ENCODE measurements around the gene HPDL.
"Not testable (repeated sequence)": the region's sequence is repeated elsewhere in the genome, so short reads cannot be mapped to it uniquely, and the experiment has no call there.

The HPDL gene

GRCh38 chr1:45356186-45356585, 29.5 kb downstream of the HPDL start:
- Histone ChIP-seq H3K27ac (ENCODE audit: low read depth, low read length) (peak overlapping the region; percentile 65), H3K4me2 (ENCODE audit: low read length) (peak overlapping the region; percentile 68)

GRCh38 chr1:45359882-45360513, 33.3 kb downstream of the HPDL start:
- H3K9me2 ChIP-seq (replicated peaks; ENCODE audit: control insufficient read depth, low read length): no peaks in the 10 kb centered on the region
- H3F3A ChIP-seq (ENCODE audit: control insufficient read depth, insufficient read depth): peaks cover 7% of the 10 kb centered on the region
- H3K27me3 ChIP-seq (ENCODE audit: control insufficient read depth, low read length): no peaks in the 10 kb centered on the region
- peaks cover 31% of the 10 kb centered on the region for H3K4me1 ChIP-seq (ENCODE audit: control insufficient read depth, low read length)
- peak overlapping the region; percentile 38 for H3K4me2 ChIP-seq (ENCODE audit: low read length)
- H3K36me3 ChIP-seq (ENCODE audit: control insufficient read depth, low read length): no peaks in the 10 kb centered on the region
- H3K4me3 ChIP-seq (ENCODE audit: low read length): no peak overlapping the region; the same call in 1 of the 2 replicates
- no peaks in the 10 kb centered on the region for H3K9me3 ChIP-seq (ENCODE audit: control insufficient read depth, insufficient read depth, low read length)
- no peaks in the 10 kb centered on the region for H3K79me2 ChIP-seq (ENCODE audit: control insufficient read depth, low read length)
- no peaks in the 10 kb centered on the region for H4K20me1 ChIP-seq (ENCODE audit: control insufficient read depth, insufficient read depth, low read depth, low read length)
- TF ChIP-seq EZH2phosphoT487 (IDR thresholded peaks at IDR 0.05; ENCODE audit: borderline replicate concordance, low read length): no peak
- peak; percentile 68 for TF ChIP-seq CTCF (IDR thresholded peaks at IDR 0.05; ENCODE audit: low read depth, low read length, poor library complexity, severe bottlenecking)
- no peak overlapping the region for H3K27ac ChIP-seq (ENCODE audit: low read depth, low read length)

More at GRCh38 chr1:45356186-45356585, 29.5 kb downstream of the HPDL start:
- peaks cover 7% of the 10 kb centered on the region for H3F3A ChIP-seq (ENCODE audit: control insufficient read depth, insufficient read depth)
- H4K20me1 ChIP-seq (ENCODE audit: control insufficient read depth, insufficient read depth, low read depth, low read length): no peaks in the 10 kb centered on the region
- TF ChIP-seq CTCF (IDR thresholded peaks at IDR 0.05; ENCODE audit: low read depth, low read length, poor library complexity, severe bottlenecking) (no peak), EZH2phosphoT487 (IDR thresholded peaks at IDR 0.05; ENCODE audit: borderline replicate concordance, low read length) (no peak)
- H3K4me1 ChIP-seq (ENCODE audit: control insufficient read depth, low read length): peaks cover 42% of the 10 kb centered on the region
- H3K4me3 ChIP-seq (ENCODE audit: low read length): peak overlapping the region; percentile 43
- H3K9me2 ChIP-seq (replicated peaks; ENCODE audit: control insufficient read depth, low read length): no peaks in the 10 kb centered on the region
- H3K9me3 ChIP-seq (ENCODE audit: control insufficient read depth, insufficient read depth, low read length): no peaks in the 10 kb centered on the region
- H3K79me2 ChIP-seq (ENCODE audit: control insufficient read depth, low read length): no peaks in the 10 kb centered on the region
- H3K27me3 ChIP-seq (ENCODE audit: control insufficient read depth, low read length): no peaks in the 10 kb centered on the region
- H3K36me3 ChIP-seq (ENCODE audit: control insufficient read depth, low read length): no peaks in the 10 kb centered on the region

- H3K79me2 ChIP-seq (ENCODE audit: control insufficient read depth, low read length); H3K4me3 ChIP-seq (ENCODE audit: low read length); H3K27ac ChIP-seq (ENCODE audit: low read depth, low read length); H3K4me2 ChIP-seq (ENCODE audit: low read length); H3K9me3 ChIP-seq (ENCODE audit: control insufficient read depth, insufficient read depth, low read length); H3K9me2 ChIP-seq (replicated peaks; ENCODE audit: control insufficient read depth, low read length); H3K27me3 ChIP-seq (ENCODE audit: control insufficient read depth, low read length); H3K36me3 ChIP-seq (ENCODE audit: control insufficient read depth, low read length); H3F3A ChIP-seq (ENCODE audit: control insufficient read depth, insufficient read depth); H4K20me1 ChIP-seq (ENCODE audit: control insufficient read depth, insufficient read depth, low read depth, low read length): not testable (repeated sequence)
- peaks cover 21% of the 10 kb centered on the region for H3K4me1 ChIP-seq (ENCODE audit: control insufficient read depth, low read length)
Observed at GRCh38 chr1:45360981-45361380, 34.3 kb downstream of the HPDL start.

- no peaks in the 10 kb centered on the region for H3F3A ChIP-seq (ENCODE audit: control insufficient read depth, insufficient read depth)
- H3K9me3 ChIP-seq (ENCODE audit: control insufficient read depth, insufficient read depth, low read length): no peaks in the 10 kb centered on the region
- H3K4me2 ChIP-seq (ENCODE audit: low read length): no peak overlapping the region
- H3K4me3 ChIP-seq (ENCODE audit: low read length): no peak overlapping the region
- TF ChIP-seq EZH2phosphoT487 (IDR thresholded peaks at IDR 0.05; ENCODE audit: borderline replicate concordance, low read length) (no peak), CTCF (IDR thresholded peaks at IDR 0.05; ENCODE audit: low read depth, low read length, poor library complexity, severe bottlenecking) (no peak)
- H3K36me3 ChIP-seq (ENCODE audit: control insufficient read depth, low read length): no peaks in the 10 kb centered on the region
- H3K27ac ChIP-seq (ENCODE audit: low read depth, low read length): no peak overlapping the region
- no peaks in the 10 kb centered on the region for H3K9me2 ChIP-seq (replicated peaks; ENCODE audit: control insufficient read depth, low read length)
- H3K27me3 ChIP-seq (ENCODE audit: control insufficient read depth, low read length): no peaks in the 10 kb centered on the region
- H4K20me1 ChIP-seq (ENCODE audit: control insufficient read depth, insufficient read depth, low read depth, low read length): no peaks in the 10 kb centered on the region
- no peaks in the 10 kb centered on the region for H3K79me2 ChIP-seq (ENCODE audit: control insufficient read depth, low read length)
- peaks cover 12% of the 10 kb centered on the region for H3K4me1 ChIP-seq (ENCODE audit: control insufficient read depth, low read length)
Observed at GRCh38 chr1:45364294-45364693, 37.6 kb downstream of the HPDL start.

Measured in DOHH2 (cell line).